Measurements from ENCODE around the gene PGRMC2. TPM values are rescaled to one million over a fixed set of nuclear protein-coding genes. Genes with fewer than 3 reads are reported as not detected.

PGRMC2 gene
- total RNA-seq, 1 experiment from 2014 or later: 29.9 TPM

- Histone ChIP-seq H4K20me1 (ENCODE audit: insufficient read depth, low read depth, low read length) (no peaks in the 10 kb centered on the region), H3K9ac (ENCODE audit: low read length) (no peak overlapping the region), H3K27me3 (ENCODE audit: low read length) (no peaks in the 10 kb centered on the region), H3K9me2 (replicated peaks; ENCODE audit: insufficient read depth, low read length) (no peaks in the 10 kb centered on the region), H3K79me2 (ENCODE audit: low read length) (no peaks in the 10 kb centered on the region), H3K27ac (ENCODE audit: low read length) (no peak overlapping the region), H2AFZ (ENCODE audit: low read length) (no peak overlapping the region), H3K4me3 (ENCODE audit: low read length) (no peak overlapping the region), H3K4me1 (ENCODE audit: low read length) (no peaks in the 10 kb centered on the region), H3K36me3 (ENCODE audit: insufficient read depth, low read length) (no peaks in the 10 kb centered on the region), H3K9me3 (ENCODE audit: low read length) (no peaks in the 10 kb centered on the region), H3K4me2 (ENCODE audit: low read depth, low read length, poor library complexity, severe bottlenecking) (no peak overlapping the region)
- no peak for DNase-seq
These were observed 7.6 kb upstream of the PGRMC2 start for GRCh38 chr4:128295255-128295654.

GRCh38 chr4:128294464-128294863, 6.9 kb upstream of the PGRMC2 start:
- H2AFZ ChIP-seq (ENCODE audit: low read length): no peak overlapping the region
- no peaks in the 10 kb centered on the region for H3K79me2 ChIP-seq (ENCODE audit: low read length)
- H3K9me2 ChIP-seq (replicated peaks; ENCODE audit: insufficient read depth, low read length): no peaks in the 10 kb centered on the region
- H3K27me3 ChIP-seq (ENCODE audit: low read length): no peaks in the 10 kb centered on the region
- no peak for DNase-seq
- no peak overlapping the region for H3K9ac ChIP-seq (ENCODE audit: low read length)
- no peaks in the 10 kb centered on the region for H3K36me3 ChIP-seq (ENCODE audit: insufficient read depth, low read length)
- peaks cover under 1% of the 10 kb centered on the region for H3K4me1 ChIP-seq (ENCODE audit: low read length)
- no peak overlapping the region for H3K4me3 ChIP-seq (ENCODE audit: low read length)
- H3K9me3 ChIP-seq (ENCODE audit: low read length): no peaks in the 10 kb centered on the region
- no peak overlapping the region for H3K4me2 ChIP-seq (ENCODE audit: low read depth, low read length, poor library complexity, severe bottlenecking)
- no peaks in the 10 kb centered on the region for H4K20me1 ChIP-seq (ENCODE audit: insufficient read depth, low read depth, low read length)
- no peak overlapping the region for H3K27ac ChIP-seq (ENCODE audit: low read length)

DNA sequence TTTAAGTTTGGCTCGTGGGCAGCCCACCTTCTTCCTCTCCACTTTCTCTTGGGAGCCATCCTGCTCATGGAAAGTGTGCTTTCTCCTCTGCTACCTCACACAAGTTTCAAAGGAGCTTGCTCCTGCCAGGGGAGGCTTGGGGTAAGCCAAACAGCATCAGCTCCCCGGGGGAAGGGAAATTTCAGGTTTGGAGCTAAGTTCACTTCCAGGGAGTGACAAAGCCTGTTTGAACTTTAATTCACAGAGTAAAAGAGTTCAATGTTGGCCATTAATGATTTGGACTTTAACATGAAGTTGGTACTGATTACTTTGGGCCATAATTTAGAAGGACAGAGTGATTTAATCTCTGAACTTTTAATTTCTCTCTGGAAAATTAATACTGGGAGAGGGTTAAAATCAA, 4.7 kb upstream of the PGRMC2 start:
- Histone ChIP-seq H3K79me2 (ENCODE audit: low read length) (peaks cover 6% of the 10 kb centered on the region), H2AFZ (ENCODE audit: low read length) (no peak overlapping the region)

GRCh38 chr4:128291096-128291495, 3.5 kb upstream of the PGRMC2 start:
- Histone ChIP-seq H3K79me2 (ENCODE audit: low read length) (peaks cover 18% of the 10 kb centered on the region), H2AFZ (ENCODE audit: low read length) (no peak overlapping the region), H3K9me3 (ENCODE audit: low read length) (no peaks in the 10 kb centered on the region), H3K9me2 (replicated peaks; ENCODE audit: insufficient read depth, low read length) (no peaks in the 10 kb centered on the region), H4K20me1 (ENCODE audit: insufficient read depth, low read depth, low read length) (peaks cover 3% of the 10 kb centered on the region; the same call in 1 of the 2 replicates), H3K4me1 (ENCODE audit: low read length) (peaks cover 17% of the 10 kb centered on the region), H3K27me3 (ENCODE audit: low read length) (no peaks in the 10 kb centered on the region), H3K9ac (ENCODE audit: low read length) (no peak overlapping the region), H3K36me3 (ENCODE audit: insufficient read depth, low read length) (no peaks in the 10 kb centered on the region; the same call in 1 of the 2 replicates), H3K4me2 (ENCODE audit: low read depth, low read length, poor library complexity, severe bottlenecking) (no peak overlapping the region), H3K4me3 (ENCODE audit: low read length) (no peak overlapping the region), H3K27ac (ENCODE audit: low read length) (no peak overlapping the region)
- DNase-seq: no peak

More for the DNA sequence above, 4.7 kb upstream of the PGRMC2 start:
- Histone ChIP-seq H3K27ac (ENCODE audit: low read length) (no peak overlapping the region), H4K20me1 (ENCODE audit: insufficient read depth, low read depth, low read length) (no peaks in the 10 kb centered on the region), H3K4me3 (ENCODE audit: low read length) (no peak overlapping the region), H3K27me3 (ENCODE audit: low read length) (no peaks in the 10 kb centered on the region), H3K4me2 (ENCODE audit: low read depth, low read length, poor library complexity, severe bottlenecking) (no peak overlapping the region), H3K36me3 (ENCODE audit: insufficient read depth, low read length) (no peaks in the 10 kb centered on the region), H3K9ac (ENCODE audit: low read length) (no peak overlapping the region), H3K9me3 (ENCODE audit: low read length) (no peaks in the 10 kb centered on the region), H3K9me2 (replicated peaks; ENCODE audit: insufficient read depth, low read length) (no peaks in the 10 kb centered on the region), H3K4me1 (ENCODE audit: low read length) (peaks cover 14% of the 10 kb centered on the region)
- DNase-seq: no peak

DNA sequence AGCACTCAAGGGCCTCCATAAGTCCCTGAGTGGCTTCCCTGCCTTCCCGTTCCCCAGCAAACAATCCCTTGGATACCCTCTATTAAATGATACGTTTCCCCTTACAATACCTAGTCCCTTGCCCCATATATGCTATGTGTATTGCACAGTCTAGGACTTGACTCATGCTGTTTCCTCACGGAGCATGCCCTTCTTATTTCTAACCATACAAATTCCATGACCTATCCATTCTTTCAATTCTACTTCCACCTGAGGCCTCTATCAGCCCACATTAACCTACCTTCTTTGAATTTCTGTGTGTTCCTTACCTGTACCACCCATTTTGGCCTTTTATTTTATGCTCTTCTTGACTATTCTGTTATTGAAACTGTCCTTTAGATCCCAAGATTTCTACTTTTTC, 2.9 kb upstream of the PGRMC2 start:
- no peak overlapping the region for H2AFZ ChIP-seq (ENCODE audit: low read length)
- H3K9me2 ChIP-seq (replicated peaks; ENCODE audit: insufficient read depth, low read length): no peaks in the 10 kb centered on the region
- peaks cover 6% of the 10 kb centered on the region; the same call in 1 of the 2 replicates for H3K36me3 ChIP-seq (ENCODE audit: insufficient read depth, low read length)
- H3K4me2 ChIP-seq (ENCODE audit: low read depth, low read length, poor library complexity, severe bottlenecking): no peak overlapping the region
- no peak overlapping the region for H3K27ac ChIP-seq (ENCODE audit: low read length)
- no peak overlapping the region for H3K4me3 ChIP-seq (ENCODE audit: low read length)
- peaks cover 7% of the 10 kb centered on the region; the same call in 1 of the 2 replicates for H4K20me1 ChIP-seq (ENCODE audit: insufficient read depth, low read depth, low read length)
- H3K27me3 ChIP-seq (ENCODE audit: low read length): no peaks in the 10 kb centered on the region
- DNase-seq: no peak
- no peak overlapping the region for H3K9ac ChIP-seq (ENCODE audit: low read length)
- H3K79me2 ChIP-seq (ENCODE audit: low read length): peaks cover 24% of the 10 kb centered on the region
- H3K4me1 ChIP-seq (ENCODE audit: low read length): peaks cover 22% of the 10 kb centered on the region
- H3K9me3 ChIP-seq (ENCODE audit: low read length): no peaks in the 10 kb centered on the region

GRCh38 chr4:128289523-128290158, 2.0 kb upstream of the PGRMC2 start:
- peak overlapping the region; percentile 80 for H3K4me2 ChIP-seq (ENCODE audit: low read depth, low read length, poor library complexity, severe bottlenecking)
- no peak for DNase-seq

GRCh38 chr4:128288689-128289106, 1.1 kb upstream of the PGRMC2 start:
- peak overlapping the region; percentile 81 for H3K9ac ChIP-seq (ENCODE audit: low read length)
- H3K27me3 ChIP-seq (ENCODE audit: low read length): no peaks in the 10 kb centered on the region
- peaks cover 7% of the 10 kb centered on the region; the same call in 1 of the 2 replicates for H4K20me1 ChIP-seq (ENCODE audit: insufficient read depth, low read depth, low read length)
- peak overlapping the region; percentile 69 for H3K4me3 ChIP-seq (ENCODE audit: low read length)
- H3K9me2 ChIP-seq (replicated peaks; ENCODE audit: insufficient read depth, low read length): no peaks in the 10 kb centered on the region
- peak overlapping the region; percentile 88 for H2AFZ ChIP-seq (ENCODE audit: low read length)
- H3K27ac ChIP-seq (ENCODE audit: low read length): peak overlapping the region; percentile 70
- H3K79me2 ChIP-seq (ENCODE audit: low read length): peaks cover 41% of the 10 kb centered on the region
- peaks cover 20% of the 10 kb centered on the region for H3K36me3 ChIP-seq (ENCODE audit: insufficient read depth, low read length)
- H3K9me3 ChIP-seq (ENCODE audit: low read length): no peaks in the 10 kb centered on the region
- H3K4me2 ChIP-seq (ENCODE audit: low read depth, low read length, poor library complexity, severe bottlenecking): peak overlapping the region; percentile 80
- DNase-seq: peak; percentile 70
- H3K4me1 ChIP-seq (ENCODE audit: low read length): peaks cover 35% of the 10 kb centered on the region

More at GRCh38 chr4:128289523-128290158, 2.0 kb upstream of the PGRMC2 start:
- H3K27ac ChIP-seq (ENCODE audit: low read length): no peak overlapping the region
- H3K9ac ChIP-seq (ENCODE audit: low read length): 0 out of 2 replicates have a peak overlapping the region, but pooled peaks have one; percentile 81
- H3K27me3 ChIP-seq (ENCODE audit: low read length): no peaks in the 10 kb centered on the region
- no peaks in the 10 kb centered on the region for H3K9me2 ChIP-seq (replicated peaks; ENCODE audit: insufficient read depth, low read length)
- H3K36me3 ChIP-seq (ENCODE audit: insufficient read depth, low read length): peaks cover 12% of the 10 kb centered on the region
- H3K79me2 ChIP-seq (ENCODE audit: low read length): peaks cover 33% of the 10 kb centered on the region
- peaks cover 31% of the 10 kb centered on the region for H3K4me1 ChIP-seq (ENCODE audit: low read length)
- no peak overlapping the region for H2AFZ ChIP-seq (ENCODE audit: low read length)
- peaks cover 7% of the 10 kb centered on the region; the same call in 1 of the 2 replicates for H4K20me1 ChIP-seq (ENCODE audit: insufficient read depth, low read depth, low read length)
- no peaks in the 10 kb centered on the region for H3K9me3 ChIP-seq (ENCODE audit: low read length)
- peak overlapping the region; percentile 69; the same call in 1 of the 2 replicates for H3K4me3 ChIP-seq (ENCODE audit: low read length)

- Histone ChIP-seq H3K9me2 (replicated peaks; ENCODE audit: insufficient read depth, low read length) (no peaks in the 10 kb centered on the region), H3K9me3 (ENCODE audit: low read length) (no peaks in the 10 kb centered on the region), H3K27ac (ENCODE audit: low read length) (peak overlapping the region; percentile 70), H3K9ac (ENCODE audit: low read length) (peak overlapping the region; percentile 81), H4K20me1 (ENCODE audit: insufficient read depth, low read depth, low read length) (peaks cover 7% of the 10 kb centered on the region; the same call in 1 of the 2 replicates), H3K27me3 (ENCODE audit: low read length) (no peaks in the 10 kb centered on the region), H2AFZ (ENCODE audit: low read length) (peak overlapping the region; percentile 88), H3K79me2 (ENCODE audit: low read length) (peaks cover 47% of the 10 kb centered on the region), H3K4me1 (ENCODE audit: low read length) (peaks cover 35% of the 10 kb centered on the region), H3K4me2 (ENCODE audit: low read depth, low read length, poor library complexity, severe bottlenecking) (peak overlapping the region; percentile 80), H3K4me3 (ENCODE audit: low read length) (peak overlapping the region; percentile 69), H3K36me3 (ENCODE audit: insufficient read depth, low read length) (peaks cover 21% of the 10 kb centered on the region)
- peak; percentile 100 for DNase-seq
These were observed 467 bp upstream of the PGRMC2 start for GRCh38 chr4:128287871-128288688.

Data from Karpas-422 (cell line).